Osteoblast (primary cell): ENCODE results near the gene PIGV. TPM values are rescaled to one million over a fixed set of nuclear protein-coding genes. Genes with fewer than 3 reads are reported as not detected.

Experiments used
- DNase-seq: peaks from one replicate; pipeline ENCODE4 v3.0.0; 2011; ENCODE audit warnings: low spot score, mixed read lengths; ENCODE audit not compliant: insufficient read length; ENCODE audit errors: missing footprints
- H2AFZ ChIP-seq: 2 replicates; pipeline ENCODE4 v1.6.0; 2011; ENCODE audit warnings: mild to moderate bottlenecking, low read length
- H3K27ac ChIP-seq: 2 replicates; pipeline ENCODE4 v1.5.1; 2011; ENCODE audit warnings: mild to moderate bottlenecking, low read depth, low read length, moderate library complexity
- H3K27me3 ChIP-seq: 2 replicates; pipeline ENCODE4 v1.6.0; 2012; ENCODE audit warnings: mild to moderate bottlenecking, control low read depth, inconsistent platforms, low read length, moderate library complexity; ENCODE audit not compliant: insufficient read depth
- H3K36me3 ChIP-seq: 2 replicates; pipeline ENCODE4 v1.5.1; 2011; ENCODE audit warnings: mild to moderate bottlenecking, low read length, control low read depth, moderate library complexity; ENCODE audit not compliant: insufficient read depth
- H3K4me1 ChIP-seq: 2 replicates; pipeline ENCODE4 v1.5.1; 2011; ENCODE audit warnings: mild to moderate bottlenecking, low read length, control low read depth, moderate library complexity; ENCODE audit not compliant: insufficient read depth
- H3K4me2 ChIP-seq: 2 replicates; pipeline ENCODE4 v1.6.0; 2011; ENCODE audit warnings: mild to moderate bottlenecking, low read length; ENCODE audit not compliant: insufficient read depth
- H3K4me3 ChIP-seq: fragments of 200-600 bp; sonication (generic); 3 replicates; pipeline ENCODE4 v1.5.1; 2012; ENCODE audit warnings: mild to moderate bottlenecking, low read length, inconsistent platforms; ENCODE audit not compliant: insufficient read depth
- H3K79me2 ChIP-seq: 2 replicates; pipeline ENCODE4 v1.6.0; 2012; ENCODE audit warnings: mild to moderate bottlenecking, low read length, control low read depth, inconsistent platforms; ENCODE audit not compliant: insufficient read depth
- H3K9me3 ChIP-seq: 2 replicates; pipeline ENCODE4 v1.5.1; 2011; ENCODE audit warnings: low read depth, low read length, control low read depth
- H4K20me1 ChIP-seq: 2 replicates; pipeline ENCODE4 v1.6.0; 2012; ENCODE audit warnings: mild to moderate bottlenecking, low read length, control low read depth; ENCODE audit not compliant: insufficient read depth
- CTCF ChIP-seq: IDR thresholded peaks from 2 replicates; pipeline ENCODE4 v1.5.1; 2011; ENCODE audit warnings: mild to moderate bottlenecking, low read depth, low read length, moderate library complexity; ENCODE audit errors: extremely low read depth
- total RNA-seq: library from RNA; depleted of rRNA; stranded (reverse); fragments of >200 nt; gene quantifications from 2 replicates; pipeline ENCODE4 v1.2.3, GENCODE V29; 2012

The PIGV gene
- 18.1 and 19.2 TPM in 2 replicates for total RNA-seq

DNA sequence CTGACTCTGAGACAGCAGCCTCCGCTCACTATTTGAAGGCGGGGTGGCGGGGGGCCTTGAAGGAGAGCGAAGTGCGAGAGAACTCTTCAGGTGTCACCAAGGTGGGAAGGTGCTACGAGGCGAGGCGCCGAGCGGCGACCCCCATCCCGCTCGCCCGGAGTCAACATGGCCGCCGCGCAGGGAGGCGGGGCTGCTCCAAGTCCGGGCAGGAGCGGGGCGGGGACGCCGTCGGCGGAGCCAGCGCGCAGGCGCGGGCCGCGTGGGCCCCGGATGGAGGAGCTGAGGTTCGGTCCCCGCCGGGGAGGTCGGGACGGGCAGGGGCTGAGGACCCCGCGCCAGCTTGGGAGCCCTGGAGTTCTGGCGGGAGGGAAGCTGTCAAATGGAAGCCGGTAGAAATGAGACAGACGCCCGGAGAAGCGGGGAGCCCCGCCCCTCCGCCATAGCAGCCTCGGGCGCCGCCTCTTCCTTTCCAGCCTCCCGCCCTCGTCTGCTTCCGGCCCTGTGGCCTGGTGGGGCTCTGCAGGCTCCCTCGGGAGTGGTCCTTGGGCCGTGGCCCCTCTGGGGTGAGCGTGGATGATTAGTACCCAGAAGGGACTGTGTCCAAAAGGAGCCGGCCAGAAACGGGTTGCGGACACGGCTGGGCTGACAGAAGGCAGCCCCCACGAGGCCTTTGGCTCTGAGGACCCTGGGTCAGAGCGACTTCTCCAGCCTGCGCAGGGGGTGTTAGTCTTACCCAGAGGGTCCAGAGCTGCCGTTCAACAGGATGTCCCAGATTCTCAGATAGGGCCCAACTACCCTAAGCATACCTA lies at the start of gene PIGV:
TSS of gene PIGV (plus strand) at position 245 of the 809 bp plus-strand sequence. CDS start 2,866 bp downstream, outside the sequence.
- Histone ChIP-seq H3K9me3 (no peaks in the 10 kb centered on the region), H3K4me2 (peak within 1 kb of the TSS; percentile 80), H3K36me3 (peaks cover 6% of the 10 kb centered on the region), H3K4me1 (peaks cover 60% of the 10 kb centered on the region), H3K4me3 (peak within 1 kb of the TSS; percentile 76), H3K27me3 (no peaks in the 10 kb centered on the region), H4K20me1 (no peaks in the 10 kb centered on the region), H3K79me2 (no peaks in the 10 kb centered on the region), H2AFZ (peak within 1 kb of the TSS; percentile 80), H3K27ac (peak within 1 kb of the TSS; percentile 98)
- peak; percentile 97 for DNase-seq
- no peak for TF ChIP-seq CTCF

DNA sequence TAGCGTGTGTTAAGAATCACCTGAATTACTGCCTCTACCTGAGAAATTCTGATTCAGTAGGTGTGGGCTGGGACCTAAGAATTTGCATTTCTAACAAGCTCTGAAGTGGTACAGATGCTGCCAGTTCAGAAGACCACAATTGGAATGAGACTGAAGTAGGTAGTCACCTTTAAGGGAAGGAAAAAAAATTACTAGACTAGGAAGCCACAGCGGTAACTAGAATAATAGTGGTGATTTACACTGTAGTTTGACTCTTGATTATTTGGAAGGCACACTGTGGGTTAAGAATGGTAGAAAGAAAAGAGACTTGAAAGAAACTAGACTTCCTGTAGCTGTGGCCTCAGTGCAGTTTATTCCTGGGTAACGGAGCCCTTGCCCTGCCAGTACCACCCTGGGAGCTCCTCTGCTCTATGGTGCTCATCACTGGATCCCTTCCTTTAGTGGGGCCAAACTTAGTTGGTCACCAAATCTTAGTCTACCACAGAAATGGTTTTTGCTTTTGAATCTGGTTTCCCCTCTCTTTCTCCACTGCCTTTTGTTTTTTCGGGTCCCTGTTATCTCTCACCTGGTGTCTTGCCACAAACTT lies 48.3 kb upstream of the PIGV start:
- Histone ChIP-seq H3K4me1 (peaks cover 13% of the 10 kb centered on the region), H3K4me3 (no peak overlapping the region), H2AFZ (no peak overlapping the region), H3K27ac (no peak overlapping the region), H3K9me3 (no peaks in the 10 kb centered on the region), H3K27me3 (no peaks in the 10 kb centered on the region), H3K36me3 (peaks cover 50% of the 10 kb centered on the region), H4K20me1 (peaks cover 18% of the 10 kb centered on the region), H3K79me2 (peaks cover 69% of the 10 kb centered on the region), H3K4me2 (no peak overlapping the region)
- no peak for TF ChIP-seq CTCF
- DNase-seq, result no peak

DNA sequence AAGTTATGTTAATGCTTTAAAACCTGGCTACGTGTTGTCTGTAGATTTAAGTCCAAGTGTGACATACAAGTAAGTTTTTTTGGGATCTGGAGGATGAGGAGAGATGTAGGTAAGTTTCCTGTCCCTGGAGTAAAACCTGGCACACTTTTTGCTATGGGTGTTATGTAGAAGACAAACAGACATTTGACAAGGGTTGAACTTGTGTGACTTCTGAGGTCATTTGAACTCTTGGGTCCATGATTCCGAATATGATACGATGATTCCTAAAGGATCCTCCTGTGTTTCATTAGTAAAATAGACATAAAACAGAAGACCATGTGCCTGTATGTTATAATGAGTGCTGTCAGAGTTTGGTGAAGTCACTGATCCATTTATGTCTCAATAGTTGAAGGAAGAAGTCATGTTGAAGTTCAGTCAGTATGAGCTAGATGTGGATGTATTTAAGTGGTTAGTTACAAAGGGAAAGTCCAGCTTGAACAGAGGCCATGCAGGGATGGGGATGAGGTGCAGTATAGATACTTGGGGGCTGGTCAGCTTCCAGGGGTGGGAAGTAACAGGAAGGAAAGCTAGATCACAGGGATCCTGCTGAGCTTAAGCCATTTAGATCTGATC lies 47.6 kb upstream of the PIGV start:
- no peak for TF ChIP-seq CTCF
- H3K4me1 ChIP-seq, result peaks cover 15% of the 10 kb centered on the region
- no peak overlapping the region for H3K27ac ChIP-seq
- H3K4me2 ChIP-seq, result no peak overlapping the region
- peaks cover 17% of the 10 kb centered on the region for H4K20me1 ChIP-seq
- H2AFZ ChIP-seq, result no peak overlapping the region
- H3K9me3 ChIP-seq, result no peaks in the 10 kb centered on the region
- no peak for DNase-seq
- H3K79me2 ChIP-seq, result peaks cover 66% of the 10 kb centered on the region
- H3K4me3 ChIP-seq, result no peak overlapping the region
- peaks cover 46% of the 10 kb centered on the region for H3K36me3 ChIP-seq
- H3K27me3 ChIP-seq, result no peaks in the 10 kb centered on the region

DNA sequence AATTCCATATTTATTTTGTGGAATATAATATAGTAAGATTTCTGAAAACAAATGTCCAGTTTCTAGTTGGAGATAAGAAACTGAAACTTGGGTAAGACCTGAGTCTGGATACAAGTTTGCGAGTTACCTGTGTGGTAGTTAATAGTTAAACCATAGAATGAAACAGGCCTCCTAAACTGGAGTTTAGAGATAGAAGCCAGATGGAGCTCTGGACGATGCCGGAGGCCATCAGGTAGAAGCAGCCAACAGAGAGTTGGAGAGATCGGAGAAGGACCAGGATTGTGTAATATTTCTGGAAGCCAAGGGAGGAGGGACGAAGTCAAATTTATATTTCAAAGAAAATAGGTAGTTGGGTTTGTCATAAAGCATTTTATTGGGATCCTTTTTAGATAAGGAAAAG lies 46.8 kb upstream of the PIGV start:
- Histone ChIP-seq H4K20me1 (peaks cover 18% of the 10 kb centered on the region), H3K36me3 (peaks cover 40% of the 10 kb centered on the region), H3K79me2 (peaks cover 68% of the 10 kb centered on the region), H3K27ac (no peak overlapping the region), H3K4me3 (no peak overlapping the region), H3K27me3 (no peaks in the 10 kb centered on the region), H3K4me2 (no peak overlapping the region), H3K9me3 (no peaks in the 10 kb centered on the region), H2AFZ (no peak overlapping the region), H3K4me1 (peaks cover 19% of the 10 kb centered on the region)
- no peak for TF ChIP-seq CTCF
- DNase-seq, result no peak
